Muscle of back (tissue), 11 donors: Measurements from ENCODE around the gene SLC39A10. TPM values are rescaled to one million over a fixed set of nuclear protein-coding genes. Genes with fewer than 3 reads are reported as not detected.
"Not testable (repeated sequence)": the region's sequence is repeated elsewhere in the genome, so short reads cannot be mapped to it uniquely, and the experiment has no call there.

Source experiments
- DNase-seq, 3 donors: peaks; one replicate each; pipeline versions ENCODE4 v3.0.0 to v3.0.0-alpha.2; 2013
- polyA plus RNA-seq, 10 donors: library from polyadenylated mRNA; unstranded; fragments of 120-200 nt; gene quantifications; one replicate each; pipeline ENCODE4 v1.2.1, GENCODE V29; 2013; ENCODE audit not compliant: insufficient read length in 10 of 10

SLC39A10 gene
- polyA plus RNA-seq, 10 donors, result 18.2 to 33.2 (median 24.0) TPM

- DNase-seq, result no peak
These were observed 13.2 kb downstream of the SLC39A10 start for GRCh38 chr2:195670191-195670590.

- no peak for DNase-seq
These were observed 14.5 kb downstream of the SLC39A10 start for GRCh38 chr2:195671563-195671962.

GRCh38 chr2:195672674-195673073, 15.6 kb downstream of the SLC39A10 start:
- DNase-seq, result no peak

- no peak for DNase-seq
These were observed 17.6 kb downstream of the SLC39A10 start for GRCh38 chr2:195674491-195675221.

GRCh38 chr2:195675783-195676427, 18.9 kb downstream of the SLC39A10 start:
- DNase-seq, result no peak

- DNase-seq, result no peak
These were observed 20.3 kb downstream of the SLC39A10 start for GRCh38 chr2:195677290-195677689.

GRCh38 chr2:195677884-195678283, 20.9 kb downstream of the SLC39A10 start:
- DNase-seq, result no peak

GRCh38 chr2:195682077-195682476, 25.1 kb downstream of the SLC39A10 start:
- no peak for DNase-seq

- DNase-seq, result peak in 2 of 3 donors; percentile 6 to 29
These were observed 26.1 kb downstream of the SLC39A10 start for GRCh38 chr2:195683174-195683573.

GRCh38 chr2:195686564-195686963, 29.5 kb downstream of the SLC39A10 start:
- no peak for DNase-seq

- DNase-seq, result no peak
These were observed 30.5 kb downstream of the SLC39A10 start for GRCh38 chr2:195687320-195688086.

- DNase-seq, result not testable (repeated sequence)
These were observed 35.5 kb downstream of the SLC39A10 start for GRCh38 chr2:195692531-195692930.

GRCh38 chr2:195694553-195694952, 37.5 kb downstream of the SLC39A10 start:
- no peak for DNase-seq

GRCh38 chr2:195695002-195695631, 38.1 kb downstream of the SLC39A10 start:
- no peak for DNase-seq

- no peak for DNase-seq
These were observed 39.0 kb downstream of the SLC39A10 start for GRCh38 chr2:195696012-195696411.

- DNase-seq, result no peak
These were observed 40.7 kb downstream of the SLC39A10 start for GRCh38 chr2:195697681-195698220.

- DNase-seq, result no peak
These were observed 43.5 kb downstream of the SLC39A10 start for GRCh38 chr2:195700480-195700879.

GRCh38 chr2:195706161-195706900, 49.3 kb downstream of the SLC39A10 start:
- peak in 1 of 3 donors; percentile 6 for DNase-seq

GRCh38 chr2:195709901-195710806, 53.1 kb downstream of the SLC39A10 start:
- DNase-seq, result peak in 1 of 3 donors; percentile 4

- no peak for DNase-seq
These were observed 54.5 kb downstream of the SLC39A10 start for GRCh38 chr2:195711478-195711877.
